Activated T-cell treated with anti-CD3 and anti-CD28 coated beads, Interleukin-2, amount 50 U/mL, for 72 hours (primary cell): Measurements from ENCODE around the gene RGMB. TPM values are rescaled to one million over a fixed set of nuclear protein-coding genes. Genes with fewer than 3 reads are reported as not detected.

Source experiments
- ATAC-seq, 2 donors: fragments of 150-1000 bp; cut with Tn5 transposase; replicated peaks in 1 of 2; 2 replicates each; pipeline ENCODE4 v1.10.0; 2021; ENCODE audit warnings: moderate library complexity in 2 of 2, mild to moderate bottlenecking in 1 of 2
- DNase-seq, 2 donors: peaks; one replicate each; pipeline ENCODE4 v3.0.0; 2021 to 2022; ENCODE audit warnings: mixed read lengths in 1 of 2
- H3K27ac Mint-ChIP-seq: one replicate; pipeline ENCODE4 v1.8.0; 2022; ENCODE audit warnings: mild to moderate bottlenecking, moderate library complexity, mixed read lengths
- H3K27me3 Mint-ChIP-seq: one replicate; pipeline ENCODE4 v1.8.0; 2022; ENCODE audit warnings: low read depth, mixed read lengths
- H3K36me3 Mint-ChIP-seq, 2 donors: one replicate each; pipeline ENCODE4 v1.8.0; 2022; ENCODE audit warnings: mixed read lengths in 2 of 2, mild to moderate bottlenecking in 1 of 2; ENCODE audit not compliant: insufficient read depth in 2 of 2
- H3K4me1 Mint-ChIP-seq: one replicate; pipeline ENCODE4 v1.8.0; 2022; ENCODE audit warnings: low read depth, mixed read lengths
- H3K4me3 Mint-ChIP-seq, 2 donors: one replicate each; pipeline ENCODE4 v1.8.0; 2022; ENCODE audit warnings: mild to moderate bottlenecking in 2 of 2, mixed read lengths in 2 of 2, moderate library complexity in 2 of 2
- H3K9me3 Mint-ChIP-seq, 2 donors: one replicate each; pipeline ENCODE4 v1.8.0; 2022; ENCODE audit warnings: mixed read lengths in 2 of 2
- total RNA-seq, 2 donors: library from RNA; stranded (reverse); gene quantifications; one replicate each; pipeline ENCODE4 v1.2.3, GENCODE V29; 2022

Gene RGMB
- total RNA-seq, 2 donors from 2014 or later, result 2.2 to 3.9 TPM

GRCh38 chr5:98796197-98796972 is 22.9 kb downstream of the RGMB start:
- no peak overlapping the region for H3K27ac Mint-ChIP-seq
- H3K4me1 Mint-ChIP-seq, result no peaks in the 10 kb centered on the region
- H3K9me3 Mint-ChIP-seq, result no peaks in the 10 kb centered on the region
- H3K4me3 Mint-ChIP-seq, result no peak overlapping the region
- H3K27me3 Mint-ChIP-seq, result no peaks in the 10 kb centered on the region
- ATAC-seq, result peak; percentile 49 to 75
- peak; percentile 49 to 66 for DNase-seq
- H3K36me3 Mint-ChIP-seq, result no peaks in the 10 kb centered on the region

- H3K27me3 Mint-ChIP-seq, result no peaks in the 10 kb centered on the region
- no peak for ATAC-seq
Observed at GRCh38 chr5:98798371-98798770, 24.9 kb downstream of the RGMB start.

GRCh38 chr5:98798847-98799246 is 25.4 kb downstream of the RGMB start:
- Mint-ChIP-seq H3K4me1 (no peaks in the 10 kb centered on the region), H3K27me3 (no peaks in the 10 kb centered on the region), H3K27ac (no peak overlapping the region), H3K4me3 (no peak overlapping the region), H3K36me3 (no peaks in the 10 kb centered on the region), H3K9me3 (no peaks in the 10 kb centered on the region)
- no peak for ATAC-seq
- no peak for DNase-seq

More at GRCh38 chr5:98798371-98798770, 24.9 kb downstream of the RGMB start:
- H3K27ac Mint-ChIP-seq, result no peak overlapping the region
- no peak overlapping the region for H3K4me3 Mint-ChIP-seq
- no peaks in the 10 kb centered on the region for H3K9me3 Mint-ChIP-seq
- no peaks in the 10 kb centered on the region for H3K36me3 Mint-ChIP-seq
- no peak for DNase-seq
- no peaks in the 10 kb centered on the region for H3K4me1 Mint-ChIP-seq

- no peak for ATAC-seq
Observed at GRCh38 chr5:98804066-98804465, 30.6 kb downstream of the RGMB start.

GRCh38 chr5:98805070-98805469 is 31.6 kb downstream of the RGMB start:
- H3K4me3 Mint-ChIP-seq, result no peak overlapping the region
- H3K27me3 Mint-ChIP-seq, result no peaks in the 10 kb centered on the region
- ATAC-seq, result no peak

More at GRCh38 chr5:98804066-98804465, 30.6 kb downstream of the RGMB start:
- no peak overlapping the region for H3K4me3 Mint-ChIP-seq
- H3K36me3 Mint-ChIP-seq, result peaks cover 10 to 19% of the 10 kb centered on the region in 2 donors
- no peak overlapping the region for H3K27ac Mint-ChIP-seq
- no peaks in the 10 kb centered on the region for H3K27me3 Mint-ChIP-seq
- peaks cover 7 to 19% of the 10 kb centered on the region in 2 donors for H3K9me3 Mint-ChIP-seq
- DNase-seq, result no peak
- H3K4me1 Mint-ChIP-seq, result no peaks in the 10 kb centered on the region

GRCh38 chr5:98807806-98808205 is 34.3 kb downstream of the RGMB start:
- ATAC-seq (no peak), DNase-seq (no peak)
- Mint-ChIP-seq H3K4me1 (no peaks in the 10 kb centered on the region), H3K36me3 (peaks cover 10 to 19% of the 10 kb centered on the region in 2 donors), H3K27ac (no peak overlapping the region), H3K9me3 (peaks cover 7 to 19% of the 10 kb centered on the region in 2 donors), H3K27me3 (no peaks in the 10 kb centered on the region), H3K4me3 (no peak overlapping the region)

More at GRCh38 chr5:98805070-98805469, 31.6 kb downstream of the RGMB start:
- no peak overlapping the region for H3K27ac Mint-ChIP-seq
- peaks cover 10 to 19% of the 10 kb centered on the region in 2 donors for H3K36me3 Mint-ChIP-seq
- peaks cover 7 to 19% of the 10 kb centered on the region in 2 donors for H3K9me3 Mint-ChIP-seq
- H3K4me1 Mint-ChIP-seq, result no peaks in the 10 kb centered on the region
- DNase-seq, result no peak

- ATAC-seq, result no peak
- peaks cover 10% of the 10 kb centered on the region for H3K4me1 Mint-ChIP-seq
Observed at GRCh38 chr5:98810206-98810605, 36.7 kb downstream of the RGMB start.

GRCh38 chr5:98813755-98814154 is 40.3 kb downstream of the RGMB start:
- ATAC-seq, result peak; percentile 86 to 89
- peaks cover 10% of the 10 kb centered on the region for H3K4me1 Mint-ChIP-seq

More at GRCh38 chr5:98810206-98810605, 36.7 kb downstream of the RGMB start:
- peaks cover 7 to 18% of the 10 kb centered on the region in 2 donors for H3K9me3 Mint-ChIP-seq
- peaks cover 10 to 18% of the 10 kb centered on the region in 2 donors for H3K36me3 Mint-ChIP-seq
- no peak overlapping the region for H3K4me3 Mint-ChIP-seq
- H3K27me3 Mint-ChIP-seq, result no peaks in the 10 kb centered on the region
- no peak overlapping the region for H3K27ac Mint-ChIP-seq
- DNase-seq, result no peak

GRCh38 chr5:98816582-98817222 is 43.2 kb downstream of the RGMB start:
- Mint-ChIP-seq H3K4me3 (no peak overlapping the region), H3K4me1 (peaks cover 10% of the 10 kb centered on the region), H3K27ac (no peak overlapping the region), H3K27me3 (no peaks in the 10 kb centered on the region), H3K9me3 (peaks cover 1 to 6% of the 10 kb centered on the region in 2 donors), H3K36me3 (peaks cover 0 to 7% of the 10 kb centered on the region in 2 donors)
- ATAC-seq, result no peak
- DNase-seq, result no peak

More at GRCh38 chr5:98813755-98814154, 40.3 kb downstream of the RGMB start:
- Mint-ChIP-seq H3K36me3 (no peaks in the 10 kb centered on the region), H3K9me3 (no peaks in the 10 kb centered on the region), H3K4me3 (no peak overlapping the region), H3K27ac (peak overlapping the region; percentile 24), H3K27me3 (no peaks in the 10 kb centered on the region)
- no peak for DNase-seq

GRCh38 chr5:98825582-98826375 is 52.3 kb downstream of the RGMB start:
- peaks cover 0 to 4% of the 10 kb centered on the region in 2 donors for H3K36me3 Mint-ChIP-seq
- no peaks in the 10 kb centered on the region for H3K4me1 Mint-ChIP-seq
- no peak overlapping the region for H3K4me3 Mint-ChIP-seq
- H3K27me3 Mint-ChIP-seq, result no peaks in the 10 kb centered on the region
- no peak for ATAC-seq
- DNase-seq, result no peak
- H3K9me3 Mint-ChIP-seq, result peaks cover 0 to 6% of the 10 kb centered on the region in 2 donors
- H3K27ac Mint-ChIP-seq, result no peak overlapping the region

GRCh38 chr5:98827161-98827560 is 53.7 kb downstream of the RGMB start:
- H3K36me3 Mint-ChIP-seq, result no peaks in the 10 kb centered on the region
- ATAC-seq (no peak), DNase-seq (no peak)

GRCh38 chr5:98827588-98828284 is 54.3 kb downstream of the RGMB start:
- DNase-seq (no peak), ATAC-seq (no peak)
- Mint-ChIP-seq H3K9me3 (no peaks in the 10 kb centered on the region), H3K4me3 (no peak overlapping the region), H3K27ac (no peak overlapping the region), H3K36me3 (no peaks in the 10 kb centered on the region), H3K4me1 (no peaks in the 10 kb centered on the region), H3K27me3 (no peaks in the 10 kb centered on the region)

More at GRCh38 chr5:98827161-98827560, 53.7 kb downstream of the RGMB start:
- no peaks in the 10 kb centered on the region for H3K9me3 Mint-ChIP-seq
- H3K4me3 Mint-ChIP-seq, result no peak overlapping the region
- H3K27ac Mint-ChIP-seq, result no peak overlapping the region
- no peaks in the 10 kb centered on the region for H3K27me3 Mint-ChIP-seq
- H3K4me1 Mint-ChIP-seq, result no peaks in the 10 kb centered on the region
